Astrocyte (in vitro differentiated cells and primary cell): ENCODE measurements around the gene PIK3CB. TPM values are rescaled to one million over a fixed set of nuclear protein-coding genes. Genes with fewer than 3 reads are reported as not detected.
A peak's percentile ranks its signal among the peaks of the same experiment; 100 is the strongest.

ENCODE experiments used
- DNase-seq: peaks from one replicate; pipeline ENCODE4 v3.0.0-alpha.2; 2010; ENCODE audit warnings: low read depth
- FAIRE-seq: peaks from 2 replicates; lab custom pipeline; 2011; peaks lifted over from hg19 to GRCh38; lab: Jason Lieb, UNC
- H2AFZ ChIP-seq: 2 replicates; pipeline ENCODE4 v1.6.0; 2012; ENCODE audit warnings: low read depth, low read length, inconsistent platforms
- H3K27ac ChIP-seq: 2 replicates; pipeline ENCODE4 v1.5.1; 2011; ENCODE audit warnings: low read depth, low read length, inconsistent platforms
- H3K27me3 ChIP-seq: 2 replicates; pipeline ENCODE4 v1.6.0; 2011; ENCODE audit warnings: low read length, inconsistent platforms; ENCODE audit not compliant: insufficient read depth
- H3K36me3 ChIP-seq: 2 replicates; pipeline ENCODE4 v1.5.1; 2011; ENCODE audit warnings: low read length, inconsistent platforms; ENCODE audit not compliant: insufficient read depth
- H3K4me1 ChIP-seq: 2 replicates; pipeline ENCODE4 v1.5.1; 2011; ENCODE audit warnings: low read length, inconsistent platforms; ENCODE audit not compliant: insufficient read depth
- H3K4me2 ChIP-seq: 2 replicates; pipeline ENCODE4 v1.6.0; 2012; ENCODE audit warnings: low read length, inconsistent platforms
- H3K4me3 ChIP-seq: 2 replicates; pipeline ENCODE4 v1.5.1; 2011; ENCODE audit warnings: low read depth, mild to moderate bottlenecking, low read length, inconsistent platforms; ENCODE audit not compliant: insufficient read depth
- H3K79me2 ChIP-seq: 2 replicates; pipeline ENCODE4 v1.6.0; 2012; ENCODE audit warnings: mild to moderate bottlenecking, low read length, inconsistent platforms; ENCODE audit not compliant: insufficient read depth
- H3K9ac ChIP-seq: 2 replicates; pipeline ENCODE4 v1.6.0; 2012; ENCODE audit warnings: mild to moderate bottlenecking, low read length, inconsistent platforms
- H3K9me3 ChIP-seq: 2 replicates; pipeline ENCODE4 v1.5.1; 2012; ENCODE audit warnings: low read depth, mild to moderate bottlenecking, low read length, inconsistent platforms; ENCODE audit not compliant: insufficient read depth
- H4K20me1 ChIP-seq: 2 replicates; pipeline ENCODE4 v1.6.0; 2012; ENCODE audit warnings: low read length, inconsistent platforms; ENCODE audit not compliant: insufficient read depth
- H3K27ac Mint-ChIP-seq: one replicate; pipeline ENCODE4 v1.8.0; 2021; ENCODE audit warnings: mild to moderate bottlenecking, mixed read lengths; ENCODE audit not compliant: unreplicated experiment
- H3K27me3 Mint-ChIP-seq: one replicate; pipeline ENCODE4 v1.8.0; 2021; ENCODE audit warnings: low read depth, mixed read lengths; ENCODE audit not compliant: unreplicated experiment
- H3K36me3 Mint-ChIP-seq: one replicate; pipeline ENCODE4 v1.8.0; 2021; ENCODE audit warnings: low read depth, mixed read lengths; ENCODE audit not compliant: unreplicated experiment
- H3K4me1 Mint-ChIP-seq: one replicate; pipeline ENCODE4 v1.8.0; 2021; ENCODE audit warnings: low read depth, mixed read lengths; ENCODE audit not compliant: unreplicated experiment
- H3K4me3 Mint-ChIP-seq: one replicate; pipeline ENCODE4 v1.8.0; 2021; ENCODE audit warnings: mild to moderate bottlenecking, moderate library complexity, mixed read lengths; ENCODE audit not compliant: unreplicated experiment
- H3K9me3 Mint-ChIP-seq: one replicate; pipeline ENCODE4 v1.8.0; 2021; ENCODE audit warnings: mild to moderate bottlenecking, mixed read lengths; ENCODE audit not compliant: unreplicated experiment
- CTCF ChIP-seq: IDR thresholded peaks from 2 replicates; pipeline ENCODE4 v1.5.1; 2011; ENCODE audit warnings: low read depth, mild to moderate bottlenecking, inconsistent platforms, low read length, moderate library complexity; ENCODE audit not compliant: insufficient read depth
- EZH2 ChIP-seq: IDR thresholded peaks from 2 replicates; pipeline ENCODE4 v1.6.1; 2012; ENCODE audit warnings: mild to moderate bottlenecking, low read length, inconsistent platforms; ENCODE audit not compliant: insufficient read depth
- total RNA-seq: library from RNA; stranded (reverse); gene quantifications from 2 replicates; pipeline ENCODE4 v1.2.1, GENCODE V29; 2021

PIK3CB gene
- total RNA-seq, 1 donor from 2014 or later: 24.8 TPM

- Histone ChIP-seq H3K4me3 (no peak overlapping the region), H3K36me3 (no peaks in the 10 kb centered on the region), H3K4me2 (no peak overlapping the region), H3K27ac (no peak overlapping the region), H3K79me2 (peaks cover 14% of the 10 kb centered on the region), H4K20me1 (peaks cover 5% of the 10 kb centered on the region), H3K9ac (no peak overlapping the region), H2AFZ (no peak overlapping the region), H3K27me3 (no peaks in the 10 kb centered on the region), H3K4me1 (peaks cover 19% of the 10 kb centered on the region), H3K9me3 (no peaks in the 10 kb centered on the region)
- TF ChIP-seq CTCF (no peak), EZH2 (no peak)
- DNase-seq: no peak
- H3K4me1 Mint-ChIP-seq: peaks cover 32% of the 10 kb centered on the region
- H3K4me3 Mint-ChIP-seq: no peak overlapping the region
- H3K36me3 Mint-ChIP-seq: peaks cover 3% of the 10 kb centered on the region
- no peak for FAIRE-seq
- no peaks in the 10 kb centered on the region for H3K27me3 Mint-ChIP-seq
- peak overlapping the region; percentile 89 for H3K27ac Mint-ChIP-seq
- no peaks in the 10 kb centered on the region for H3K9me3 Mint-ChIP-seq
Observed at GRCh38 chr3:138776961-138777360, 57.8 kb downstream of the PIK3CB start.

GRCh38 chr3:138775254-138775595 lies 59.5 kb downstream of the PIK3CB start:
- no peaks in the 10 kb centered on the region for H3K27me3 Mint-ChIP-seq
- Histone ChIP-seq H3K9me3 (no peaks in the 10 kb centered on the region), H3K27ac (peak overlapping the region; percentile 82), H3K27me3 (no peaks in the 10 kb centered on the region), H3K36me3 (no peaks in the 10 kb centered on the region), H3K4me1 (peaks cover 19% of the 10 kb centered on the region), H4K20me1 (peaks cover 5% of the 10 kb centered on the region), H3K79me2 (peaks cover 14% of the 10 kb centered on the region), H3K4me2 (peak overlapping the region; percentile 57), H3K4me3 (no peak overlapping the region), H3K9ac (peak overlapping the region; percentile 66), H2AFZ (no peak overlapping the region)
- H3K36me3 Mint-ChIP-seq: peaks cover 3% of the 10 kb centered on the region
- FAIRE-seq (no peak), DNase-seq (peak; percentile 13)
- TF ChIP-seq EZH2 (no peak), CTCF (no peak)
- no peak overlapping the region for H3K4me3 Mint-ChIP-seq
- peaks cover 32% of the 10 kb centered on the region for H3K4me1 Mint-ChIP-seq
- H3K27ac Mint-ChIP-seq: peak overlapping the region; percentile 95
- H3K9me3 Mint-ChIP-seq: no peaks in the 10 kb centered on the region

- Histone ChIP-seq H3K79me2 (peaks cover 14% of the 10 kb centered on the region), H2AFZ (no peak overlapping the region), H3K4me2 (peak overlapping the region; percentile 57), H3K9ac (peak overlapping the region; percentile 66), H3K36me3 (no peaks in the 10 kb centered on the region), H3K9me3 (no peaks in the 10 kb centered on the region), H3K4me3 (no peak overlapping the region), H3K27ac (peak overlapping the region; percentile 82), H4K20me1 (peaks cover 5% of the 10 kb centered on the region), H3K4me1 (peaks cover 24% of the 10 kb centered on the region), H3K27me3 (no peaks in the 10 kb centered on the region)
- Mint-ChIP-seq H3K4me3 (no peak overlapping the region), H3K4me1 (peaks cover 33% of the 10 kb centered on the region), H3K9me3 (no peaks in the 10 kb centered on the region), H3K36me3 (peaks cover 3% of the 10 kb centered on the region), H3K27me3 (no peaks in the 10 kb centered on the region), H3K27ac (peak overlapping the region; percentile 95)
- DNase-seq (peak; percentile 100), FAIRE-seq (peak; percentile 94)
- TF ChIP-seq CTCF (no peak), EZH2 (no peak)
Observed at GRCh38 chr3:138774529-138775253, 60.0 kb downstream of the PIK3CB start.
